Activated CD8-positive, alpha-beta memory T cell treated with anti-CD3 and anti-CD28 coated beads, Interleukin-2, amount 50 U/mL, for 48 hours (primary cell): ENCODE measurements around the gene CCL27.
"Not testable (repeated sequence)": the region's sequence is repeated elsewhere in the genome, so short reads cannot be mapped to it uniquely, and the experiment has no call there.

Experiments used
- DNase-seq: peaks from one replicate; pipeline ENCODE4 v3.0.0-alpha.2; 2020

Gene CCL27

DNA sequence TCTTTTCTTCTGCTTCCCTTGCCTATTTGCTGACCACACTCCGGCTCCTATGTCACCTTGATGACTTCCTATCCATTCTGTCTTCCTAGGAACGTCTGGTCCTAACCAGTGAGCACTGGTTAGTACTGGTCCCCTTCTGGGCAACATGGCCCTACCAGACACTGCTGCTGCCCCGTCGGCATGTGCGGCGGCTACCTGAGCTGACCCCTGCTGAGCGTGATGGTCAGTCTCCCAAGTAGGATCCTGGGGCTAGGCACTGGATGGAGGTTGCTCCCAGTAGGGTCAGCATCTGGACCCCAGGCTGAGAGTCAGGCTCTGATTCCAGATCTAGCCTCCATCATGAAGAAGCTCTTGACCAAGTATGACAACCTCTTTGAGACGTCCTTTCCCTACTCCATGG lies 13.8 kb downstream of the CCL27 start:
- DNase-seq, result no peak

DNA sequence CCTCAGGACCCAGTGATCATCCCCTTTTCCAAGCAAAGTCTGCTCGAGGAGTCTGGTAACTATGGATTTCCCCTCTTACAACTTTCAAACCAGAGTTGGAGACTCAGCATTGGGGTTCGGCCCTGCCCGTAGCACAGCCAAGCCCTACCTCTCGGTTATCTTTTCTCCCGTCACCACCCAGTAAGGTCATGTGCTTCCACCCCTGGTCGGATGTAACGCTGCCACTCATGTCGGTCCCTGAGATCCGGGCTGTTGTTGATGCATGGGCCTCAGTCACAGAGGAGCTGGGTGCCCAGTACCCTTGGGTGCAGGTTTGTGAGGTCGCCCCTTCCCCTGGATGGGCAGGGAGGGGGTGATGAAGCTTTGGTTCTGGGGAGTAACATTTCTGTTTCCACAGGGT lies 14.8 kb downstream of the CCL27 start:
- no peak for DNase-seq

DNA sequence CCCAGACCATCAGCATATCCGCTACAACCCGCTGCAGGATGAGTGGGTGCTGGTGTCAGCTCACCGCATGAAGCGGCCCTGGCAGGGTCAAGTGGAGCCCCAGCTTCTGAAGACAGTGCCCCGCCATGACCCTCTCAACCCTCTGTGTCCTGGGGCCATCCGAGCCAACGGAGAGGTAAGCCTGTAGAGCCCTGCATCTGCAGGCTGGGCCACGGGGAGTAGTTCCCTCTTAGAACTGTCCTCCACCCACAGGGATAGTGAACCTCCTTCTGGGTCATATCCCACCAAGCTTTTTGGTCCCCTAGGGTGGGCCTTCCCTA lies 15.4 kb downstream of the CCL27 start:
- DNase-seq, result no peak

DNA sequence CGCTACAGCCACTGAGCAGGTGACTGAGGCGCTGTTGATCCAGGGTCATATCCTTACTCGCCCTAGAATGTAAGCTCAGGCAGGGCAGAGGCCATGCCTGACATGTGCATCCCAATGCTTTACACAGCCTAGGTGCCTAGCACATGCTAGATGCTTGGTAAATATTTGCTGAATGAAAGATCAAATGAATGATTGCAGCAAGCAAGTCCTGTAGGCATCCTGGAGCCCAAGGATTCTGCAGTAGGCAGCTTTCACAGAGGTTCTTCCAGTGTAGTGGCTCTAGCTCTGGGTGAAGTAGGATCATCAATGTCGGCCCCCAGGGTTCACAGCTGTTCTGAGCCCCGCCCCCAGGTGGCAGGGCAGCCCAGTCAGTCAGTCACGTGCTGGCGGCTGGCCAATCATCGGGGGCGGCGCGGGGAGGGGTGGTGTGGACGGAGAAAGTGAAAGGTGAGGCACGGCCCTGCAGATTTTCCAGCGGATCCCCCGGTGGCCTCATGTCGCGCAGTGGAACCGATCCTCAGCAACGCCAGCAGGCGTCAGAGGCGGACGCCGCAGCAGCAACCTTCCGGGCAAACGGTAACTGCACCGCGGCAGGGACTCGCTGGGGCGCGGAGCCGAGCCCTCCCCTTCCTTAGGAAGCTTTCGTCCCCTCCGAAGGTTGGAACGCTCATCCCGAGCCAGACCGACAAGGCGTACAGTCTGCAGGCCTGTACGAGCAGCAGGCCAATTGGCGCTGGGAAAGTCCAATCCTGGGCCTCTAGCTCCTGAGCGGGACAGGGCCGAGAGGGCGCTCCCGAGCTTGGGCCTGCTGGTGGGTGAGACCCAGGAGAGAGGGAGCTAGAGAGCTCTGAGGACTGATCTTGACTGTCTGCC lies 16.0 kb downstream of the CCL27 start, which contains the start of gene GALT:
Gene GALT, plus strand, starts transcription at position 465 of the 873 bp plus-strand sequence. Its CDS starts 30 bp downstream, at position 495.
- DNase-seq, result peak; percentile 99

DNA sequence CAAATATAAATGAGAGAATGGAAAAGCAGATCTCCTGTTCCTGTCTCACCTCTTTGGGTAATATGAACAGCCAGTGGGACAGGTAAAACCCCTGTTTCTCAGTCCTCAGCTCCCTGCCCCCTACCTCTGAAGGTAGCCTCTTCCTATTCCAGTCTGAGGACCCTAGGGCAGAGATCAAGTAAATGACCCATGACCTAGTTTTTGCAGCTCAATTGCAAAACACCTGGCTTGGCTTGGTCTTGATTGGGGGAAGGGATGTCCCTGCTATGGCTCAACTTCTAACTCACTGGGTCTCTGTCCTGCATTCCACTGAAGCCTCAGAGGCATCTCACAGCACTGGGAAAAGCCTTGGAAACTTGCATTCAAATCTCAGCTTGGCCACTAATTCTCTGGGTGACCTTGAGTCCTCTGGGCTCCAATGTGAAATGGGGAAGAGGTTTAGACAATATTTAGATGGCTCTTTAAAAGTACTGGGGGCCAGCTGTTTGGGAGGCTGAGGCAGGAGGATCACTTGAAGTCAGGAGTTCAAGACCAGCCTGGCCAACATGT lies 17.6 kb downstream of the CCL27 start:
- no peak for DNase-seq

DNA sequence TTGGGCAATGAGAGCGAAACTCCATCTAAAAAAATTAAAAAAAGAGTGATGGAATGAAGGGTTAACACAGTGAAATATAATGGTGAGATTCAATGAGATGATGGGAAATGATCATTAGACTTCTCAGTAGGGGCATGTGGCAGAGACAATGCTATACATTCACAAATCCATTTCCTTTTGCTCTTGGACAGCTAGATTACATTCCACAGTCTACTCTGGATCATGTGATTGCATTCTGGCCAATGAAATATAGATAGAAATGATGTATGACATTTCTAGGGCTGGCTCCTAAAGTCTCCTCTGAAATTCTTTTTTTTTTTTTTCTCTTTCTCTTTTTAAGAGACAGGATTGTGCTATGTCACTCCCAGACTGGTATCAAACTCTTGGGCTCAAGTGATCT lies 19.8 kb downstream of the CCL27 start:
- DNase-seq, result no peak

DNA sequence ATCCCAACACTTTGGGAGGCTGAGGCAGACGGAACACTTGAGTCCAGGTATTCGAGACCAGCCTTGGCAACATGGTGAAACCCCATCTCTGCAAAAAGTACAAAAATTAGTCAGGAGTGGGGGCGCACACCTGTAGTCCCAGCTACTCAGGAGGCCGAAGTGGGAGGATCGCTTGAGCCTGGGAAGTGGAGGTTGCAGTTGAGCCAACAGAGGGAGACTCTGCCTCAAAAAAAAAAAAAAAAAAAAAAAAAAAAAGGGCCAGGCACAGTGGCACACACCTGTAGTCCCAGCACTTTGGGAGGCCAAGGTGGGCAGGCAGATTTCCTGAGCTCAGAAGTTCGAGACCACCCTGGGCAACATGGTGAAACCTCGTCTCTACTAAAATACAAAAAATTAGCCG lies 23.1 kb downstream of the CCL27 start:
- DNase-seq, result not testable (repeated sequence)

DNA sequence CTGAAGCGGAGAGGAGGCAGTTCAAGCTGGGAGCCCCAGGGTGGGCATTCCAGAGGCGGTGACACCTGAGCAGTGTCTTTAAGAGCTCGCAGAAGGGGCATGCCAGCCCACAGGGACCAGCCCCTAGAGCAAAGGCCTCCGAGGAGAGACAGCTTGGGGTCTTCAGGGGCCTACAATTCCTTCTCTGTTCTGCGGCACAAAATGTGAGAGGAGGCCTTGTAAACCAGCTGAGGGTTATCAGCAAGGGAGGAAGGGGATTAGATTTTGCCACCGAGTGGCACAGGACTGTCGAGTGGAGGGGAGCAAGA lies 24.4 kb downstream of the CCL27 start:
- DNase-seq, result no peak

DNA sequence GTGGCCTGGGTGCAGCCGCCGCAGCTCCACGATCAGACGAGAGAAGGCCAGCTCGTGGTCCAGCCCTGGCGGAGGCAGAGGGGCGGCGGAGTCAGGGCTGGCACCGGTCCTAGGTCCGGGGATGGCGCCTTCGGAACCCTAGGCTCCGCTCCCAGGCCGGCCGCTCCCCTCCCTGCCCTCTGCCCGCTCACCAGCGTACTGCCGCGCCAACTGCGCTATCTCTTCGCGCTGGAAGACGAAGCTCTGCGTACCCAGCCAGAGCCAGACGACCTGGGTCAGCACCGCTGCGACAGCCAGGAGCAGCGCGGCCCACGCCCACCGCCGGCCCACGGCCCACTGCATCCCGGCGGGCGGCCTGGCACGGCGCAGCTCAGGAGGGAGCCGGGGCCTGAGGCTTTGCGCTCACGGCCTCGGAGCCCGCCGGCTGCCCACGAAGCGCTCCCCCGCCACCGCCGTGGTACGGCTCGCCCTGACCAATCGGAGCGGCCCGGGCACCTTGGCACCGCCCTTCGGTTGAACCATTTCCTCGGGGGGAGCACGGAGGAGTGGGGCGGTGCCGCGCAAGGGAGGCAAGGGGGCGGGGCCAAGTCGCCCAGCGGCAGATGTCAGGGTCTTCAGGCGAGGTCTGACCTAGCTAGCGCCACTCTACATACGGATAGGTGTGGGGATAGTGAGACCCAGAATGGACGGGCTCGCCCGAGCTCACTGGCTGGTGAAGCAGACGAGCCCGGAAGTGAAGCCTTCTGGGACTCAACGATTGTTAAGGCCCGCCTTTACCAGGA lies 24.9 kb downstream of the CCL27 start, which contains the start of gene SIGMAR1:
Gene SIGMAR1, minus strand, starts transcription at position 432 of the 782 bp plus-strand sequence. Its CDS starts 90 bp downstream, at position 342.
- peak; percentile 96 for DNase-seq

DNA sequence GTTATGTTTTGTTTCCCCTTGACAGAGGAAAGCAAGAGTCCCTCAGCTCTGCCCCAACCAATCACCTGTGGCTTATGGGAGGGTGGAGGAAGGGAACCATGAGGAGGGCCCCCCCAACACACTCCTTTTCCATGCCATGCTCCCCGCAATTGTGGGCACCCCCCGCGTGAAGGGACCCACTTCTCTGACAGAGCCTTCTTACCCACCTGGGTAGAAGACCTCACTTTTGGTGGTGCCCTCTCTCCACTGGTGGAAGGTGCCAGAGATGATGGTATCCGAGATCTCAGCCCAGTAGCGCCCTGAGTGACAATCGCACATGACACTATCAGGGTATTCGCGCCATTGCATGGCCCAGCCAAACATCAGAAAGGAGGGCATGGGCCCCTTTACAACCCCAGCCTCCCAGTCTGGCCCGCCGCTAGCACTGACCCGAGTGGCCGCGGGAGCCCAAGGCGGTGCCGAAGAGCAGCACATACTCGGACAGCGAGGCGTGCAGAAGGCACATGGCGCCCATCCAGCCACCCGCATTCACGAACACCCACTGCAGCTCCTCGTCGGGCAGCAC lies 25.6 kb downstream of the CCL27 start:
- DNase-seq, result peak; percentile 68

DNA sequence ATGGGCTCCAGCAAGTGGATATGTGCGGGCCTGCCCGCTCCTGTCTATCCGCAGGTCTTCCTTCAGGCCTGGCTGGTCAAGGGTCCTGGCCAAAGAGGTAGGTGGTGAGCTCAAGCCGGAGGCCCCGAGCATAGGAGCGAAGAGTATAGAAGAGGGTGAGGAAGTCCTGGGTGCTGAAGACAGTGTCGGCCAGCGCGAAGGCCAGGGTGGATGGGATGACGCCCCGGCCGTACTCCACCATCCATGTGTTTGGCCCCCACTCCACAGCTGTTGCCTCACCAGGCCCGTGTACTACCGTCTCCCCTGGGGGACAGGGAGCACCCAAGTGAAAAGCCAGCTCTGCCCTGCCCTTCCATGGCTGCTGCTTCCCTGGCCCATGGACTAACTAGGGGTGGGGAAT lies 26.9 kb downstream of the CCL27 start:
- no peak for DNase-seq

DNA sequence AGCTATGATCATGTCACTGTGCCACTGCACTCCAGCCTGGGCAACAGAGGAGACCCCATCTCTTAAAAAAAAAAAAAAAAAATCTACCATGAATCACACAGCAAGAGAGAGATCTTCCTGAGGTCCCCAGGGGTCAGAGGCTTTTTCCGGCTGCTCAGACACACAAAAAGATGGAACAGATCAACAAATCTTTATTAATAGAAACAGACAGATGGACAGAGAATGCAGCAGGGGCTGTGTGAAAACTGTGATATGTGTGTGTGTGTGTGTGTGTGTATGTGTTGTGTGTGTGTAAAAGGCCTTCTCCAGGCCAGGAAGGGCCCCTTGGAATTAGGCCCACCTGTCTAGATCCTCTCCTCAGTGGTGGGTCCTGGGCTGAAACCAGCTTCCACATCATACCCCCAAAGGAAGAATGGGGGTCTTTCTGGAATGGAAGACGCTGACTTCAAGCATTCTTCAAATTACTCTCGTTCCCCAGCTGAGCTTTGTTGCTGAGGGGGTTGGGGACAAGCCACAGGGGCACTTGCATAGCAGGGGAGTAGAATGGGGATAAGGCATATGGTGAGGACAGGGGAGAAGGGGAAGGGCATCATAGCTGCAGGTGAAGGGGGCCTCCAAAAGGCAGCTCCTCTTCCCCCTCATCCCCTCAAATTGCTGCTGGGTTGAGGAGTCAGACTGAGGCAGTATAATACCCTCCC lies 27.8 kb downstream of the CCL27 start:
- no peak for DNase-seq

DNA sequence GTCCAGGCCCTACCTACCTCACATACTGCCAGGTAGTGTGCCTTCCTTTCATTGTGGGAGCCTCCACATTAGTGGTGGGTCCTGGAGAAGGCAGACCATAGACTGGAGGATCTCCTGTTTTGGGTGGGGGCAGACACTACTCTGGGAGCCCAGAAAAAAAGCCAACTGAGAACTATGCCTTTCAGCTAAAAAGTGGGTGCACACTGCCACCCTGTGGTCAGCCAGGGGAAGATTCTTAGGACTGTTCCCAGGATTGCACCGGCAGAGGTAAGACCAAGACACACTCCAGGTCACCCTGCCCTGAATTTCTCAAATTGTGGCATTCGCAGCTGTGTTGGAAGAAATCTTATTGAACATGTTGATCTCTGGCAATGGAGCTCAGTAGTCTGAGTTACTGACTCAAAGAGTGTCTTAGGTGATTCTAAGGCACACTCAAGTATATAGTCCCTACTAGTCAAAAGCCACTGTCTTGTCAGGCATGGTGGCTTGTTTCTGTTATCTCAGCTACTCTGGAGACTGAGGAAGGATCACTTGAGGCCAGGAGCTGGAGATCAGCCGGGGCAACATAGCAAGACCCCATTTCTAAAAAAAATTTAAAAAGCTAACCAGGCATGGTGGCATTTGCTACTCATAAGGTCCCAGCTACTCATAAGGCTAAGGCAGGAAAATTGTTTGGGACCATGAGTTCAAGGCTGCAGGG lies 28.5 kb downstream of the CCL27 start:
- DNase-seq, result peak; percentile 85

DNA sequence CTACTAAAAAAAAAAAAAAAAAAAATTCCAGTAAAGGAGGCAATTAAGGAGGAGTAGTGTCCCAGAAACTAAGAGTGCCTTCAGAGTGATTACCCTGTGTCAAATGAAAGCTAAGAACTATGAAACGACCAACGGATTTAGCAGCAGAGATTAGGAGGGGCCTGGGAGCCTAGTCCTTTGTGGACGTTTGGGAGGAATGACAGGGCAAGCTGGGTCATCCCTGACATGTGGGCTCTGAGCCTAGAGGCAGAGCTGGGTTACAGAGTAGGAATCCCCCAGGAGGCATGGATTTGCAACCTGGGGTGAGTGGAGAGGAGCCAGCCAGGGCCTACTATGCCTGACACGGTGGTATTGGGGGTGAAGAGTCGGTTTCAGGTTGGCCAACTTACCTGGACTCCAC lies 29.3 kb downstream of the CCL27 start:
- DNase-seq, result no peak

DNA sequence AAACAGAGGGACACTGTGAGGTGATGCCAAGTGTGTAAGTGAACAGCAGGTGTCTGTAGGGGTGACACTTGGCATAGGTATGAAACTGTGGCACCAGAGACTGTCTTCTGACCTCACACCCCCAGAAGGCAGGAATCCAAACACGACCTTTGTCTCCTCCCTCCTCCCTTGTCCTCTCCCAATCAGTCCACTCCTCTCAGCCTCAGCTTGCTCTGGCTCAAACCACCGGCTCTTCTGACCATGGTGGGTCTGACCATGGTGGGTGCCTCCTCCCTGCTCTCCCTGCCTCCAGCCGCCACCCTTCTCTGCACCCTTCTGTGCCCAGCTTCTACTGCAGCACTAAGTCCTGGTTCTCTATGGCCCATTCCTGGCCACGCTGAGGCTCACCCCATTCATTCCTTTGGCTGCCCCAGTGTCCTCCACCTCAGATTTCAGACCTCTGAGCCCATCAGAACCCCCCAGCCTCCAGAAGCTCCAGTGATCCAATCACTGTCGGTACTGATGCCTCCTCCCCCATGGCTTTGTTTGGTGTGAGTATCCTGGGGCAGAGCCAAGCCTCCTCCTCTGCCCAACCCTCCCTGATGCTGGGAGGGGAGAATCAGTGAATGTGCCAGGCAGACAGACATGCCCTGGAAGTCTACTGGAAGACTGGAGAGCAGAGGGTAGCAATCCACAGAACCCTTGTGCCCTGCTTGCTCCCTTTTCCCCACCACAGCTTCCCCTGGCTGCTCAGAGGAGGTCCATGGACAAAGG lies 31.9 kb downstream of the CCL27 start:
- DNase-seq, result no peak

DNA sequence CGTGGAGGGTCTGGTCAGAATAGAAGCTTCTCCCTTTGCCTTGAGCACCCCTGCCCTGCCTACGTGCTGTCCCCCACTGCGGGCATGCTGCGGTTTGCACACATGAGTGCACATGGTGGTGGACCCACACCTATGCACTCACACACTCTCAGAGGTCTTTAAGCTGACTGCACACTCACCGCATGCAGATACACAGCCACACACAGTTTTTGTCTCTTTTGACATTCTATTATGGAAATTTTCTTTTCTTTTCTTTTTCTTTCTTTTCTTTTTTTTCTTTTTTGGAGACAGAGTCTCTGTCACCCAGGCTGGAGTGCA lies 33.0 kb downstream of the CCL27 start:
- no peak for DNase-seq

DNA sequence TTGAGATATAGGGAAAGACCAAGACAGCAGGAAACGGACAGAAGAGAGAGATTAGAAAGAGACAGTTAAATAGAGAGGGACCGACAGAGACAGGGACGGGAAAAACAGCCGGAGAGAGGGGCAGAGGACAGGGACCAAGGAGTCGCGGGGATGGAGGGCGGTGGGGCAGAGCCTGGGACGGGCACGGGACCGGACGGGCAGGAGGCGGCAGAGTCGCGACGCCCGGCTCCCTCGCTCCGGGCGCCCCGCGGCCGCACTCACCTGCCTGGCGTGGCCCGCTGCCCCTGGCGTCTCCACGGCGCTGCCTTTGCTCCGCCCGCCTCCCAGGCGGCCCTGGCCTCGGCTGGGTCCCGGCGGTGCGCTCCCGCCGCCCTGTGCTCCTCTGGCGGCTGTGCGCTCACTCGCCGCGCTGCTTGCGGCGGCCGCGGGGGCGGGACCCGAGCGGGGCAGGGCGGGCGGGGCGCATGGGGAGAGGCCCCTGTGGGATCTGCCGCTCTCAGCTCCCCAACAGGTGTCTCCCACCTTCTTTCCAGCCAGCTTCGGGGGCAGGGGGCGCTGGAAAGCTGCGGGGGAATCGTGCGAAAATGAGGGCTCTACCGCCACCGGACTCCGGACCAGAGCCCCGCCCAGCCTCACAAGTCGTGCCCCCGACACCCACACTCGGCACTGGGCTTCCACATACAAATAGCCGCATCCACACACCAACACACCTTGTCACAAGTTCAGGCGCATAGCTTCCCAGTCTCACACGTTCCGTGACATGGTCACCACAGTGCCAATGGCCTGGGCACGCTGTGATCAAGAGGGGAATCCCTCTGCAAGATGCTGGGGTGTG lies 33.6 kb downstream of the CCL27 start, which contains the start of gene ARID3C:
Gene ARID3C, minus strand, starts transcription at position 411 of the 835 bp plus-strand sequence. CDS start 1,052 bp downstream, outside the sequence.
- DNase-seq, result peak; percentile 73

DNA sequence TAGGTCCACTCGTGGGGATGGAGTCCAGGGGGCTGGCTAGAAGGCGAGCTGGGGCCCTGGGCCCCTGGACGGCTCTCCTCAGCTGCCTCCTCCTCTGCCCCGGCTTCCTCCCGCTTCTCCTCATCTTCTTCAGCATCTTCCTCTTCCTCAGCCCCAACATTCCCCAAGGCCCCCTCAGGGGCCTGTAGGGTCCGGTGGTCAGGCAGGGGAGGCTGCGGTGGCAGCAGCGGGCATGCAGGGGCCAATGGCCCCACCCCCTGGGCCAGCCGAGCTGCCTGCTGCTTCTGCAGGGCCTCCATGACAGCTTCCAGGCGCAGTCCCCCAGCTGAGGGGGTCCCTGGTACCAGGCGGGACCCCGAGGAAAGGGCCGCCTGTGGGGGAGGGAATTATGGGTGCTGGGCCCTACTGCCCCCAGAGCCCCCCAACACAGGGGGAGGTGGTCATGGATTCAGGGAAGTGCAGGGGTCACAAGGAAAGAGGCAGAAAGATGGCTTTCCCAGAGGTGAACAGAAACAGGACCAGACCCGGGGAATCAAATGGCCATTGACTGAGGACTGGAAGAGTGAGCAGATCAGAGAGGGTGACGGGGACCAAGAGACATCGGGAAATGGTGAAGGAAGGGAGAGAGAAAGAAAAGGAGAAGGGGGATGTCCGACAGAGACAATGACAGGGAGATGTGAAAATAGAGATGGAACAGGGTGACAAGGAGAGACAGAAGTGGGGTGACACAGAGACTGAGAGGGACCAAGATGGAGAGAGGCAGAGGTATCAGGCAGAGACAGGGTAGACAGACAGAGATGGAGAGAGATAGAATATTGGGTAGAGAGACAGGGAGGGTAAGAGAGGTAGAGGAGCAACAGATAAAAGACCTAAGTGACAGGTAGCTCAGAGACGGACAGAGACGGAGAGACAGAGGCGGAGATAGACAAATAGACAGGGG lies 34.5 kb downstream of the CCL27 start:
- no peak for DNase-seq

DNA sequence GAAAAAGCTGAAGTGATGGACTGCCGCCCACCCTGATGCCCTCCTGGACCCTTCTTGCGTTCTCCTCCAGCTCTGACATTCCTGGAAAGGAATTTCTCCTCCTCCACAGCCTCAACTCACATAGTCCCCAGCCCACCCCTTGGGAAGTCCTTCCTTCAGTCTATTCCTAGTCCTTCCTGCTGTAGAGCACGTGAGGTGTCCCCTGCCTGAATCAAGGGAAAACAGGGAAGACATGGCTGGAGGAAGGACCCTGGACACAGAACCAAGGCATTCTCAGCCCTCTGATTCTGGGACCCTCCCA lies 37.3 kb downstream of the CCL27 start:
- no peak for DNase-seq
